HEK293 (cell line): ENCODE data around the gene TIMM44.

ENCODE experiments used
- CTCF ChIA-PET: fragments of 350-600 bp; formaldehyde crosslinking; extraction: SDS; loops from one replicate; lab custom pipeline; 2021; ENCODE audit warnings: antibody characterized with exemption; lab: Yijun Ruan, JAX
- POLR2A ChIA-PET: fragments of 300-600 bp; formaldehyde crosslinking; extraction: SDS; loops from one replicate; lab custom pipeline; 2020; ENCODE audit warnings: antibody characterized with exemption, inconsistent platforms; lab: Yijun Ruan, JAX
- H3K27ac ChIP-seq: fragments of 200-500 bp; sonication (Bioruptor generic); 2 replicates; pipeline ENCODE4 v1.5.1; 2014; ENCODE audit warnings: low read depth, low read length, control low read depth, inconsistent platforms; ENCODE audit errors: extremely low read depth
- H3K36me3 ChIP-seq, 2 experiments: fragments of 200-500 bp in 1 of 2; sonication (Bioruptor generic) in 1 of 2; 1 replicate in 1 of 2; 2 replicates in 1 of 2; pipeline ENCODE4 v1.5.1; 2014 to 2017; ENCODE audit warnings: inconsistent platforms in 2 of 2, low read length in 2 of 2; ENCODE audit not compliant: control insufficient read depth in 2 of 2, insufficient read depth in 1 of 2
- H3K4me1 ChIP-seq: fragments of 200-500 bp; sonication (Bioruptor generic); 2 replicates; pipeline ENCODE4 v1.5.1; 2014; ENCODE audit warnings: mild to moderate bottlenecking, low read length, inconsistent platforms; ENCODE audit not compliant: control insufficient read depth, insufficient read depth
- H3K4me3 ChIP-seq: 2 replicates; pipeline ENCODE4 v1.5.1; 2011; ENCODE audit warnings: low read depth, mild to moderate bottlenecking, control low read depth, low read length, moderate library complexity
- H3K9me3 ChIP-seq: fragments of 200-500 bp; sonication (Bioruptor generic); 2 replicates; pipeline ENCODE4 v1.5.1; 2014; ENCODE audit warnings: low read depth, low read length, inconsistent platforms; ENCODE audit not compliant: control insufficient read depth, insufficient read depth
- BCL11B ChIP-seq: fragments of 450-650 bp; formaldehyde crosslinking; IDR thresholded peaks from 2 replicates; pipeline ENCODE4 v1.5.1; 2016; ENCODE audit warnings: low read depth, missing biosample characterization, missing genetic modification characterization
- MYNN ChIP-seq: fragments of 450-650 bp; formaldehyde crosslinking; IDR thresholded peaks from 2 replicates; pipeline ENCODE4 v1.5.1; 2016; ENCODE audit warnings: missing biosample characterization, missing genetic modification characterization, borderline replicate concordance
- SP2 ChIP-seq: fragments of 450-650 bp; formaldehyde crosslinking; IDR thresholded peaks from 2 replicates; pipeline ENCODE4 v1.5.1; 2016; ENCODE audit warnings: missing biosample characterization, missing genetic modification characterization
- SP7 ChIP-seq: fragments of 450-650 bp; formaldehyde crosslinking; IDR thresholded peaks from 2 replicates; pipeline ENCODE4 v1.5.1; 2016; ENCODE audit warnings: missing biosample characterization, missing genetic modification characterization
- ZNF112 ChIP-seq: fragments of 450-650 bp; formaldehyde crosslinking; IDR thresholded peaks from 2 replicates; pipeline ENCODE4 v1.5.0; 2017; ENCODE audit warnings: missing biosample characterization, missing genetic modification characterization
- ZNF114 ChIP-seq: fragments of 450-650 bp; formaldehyde crosslinking; IDR thresholded peaks from 2 replicates; pipeline ENCODE4 v1.5.0; 2017; ENCODE audit warnings: missing biosample characterization, missing genetic modification characterization
- ZNF121 ChIP-seq: fragments of 450-650 bp; formaldehyde crosslinking; IDR thresholded peaks from 2 replicates; pipeline ENCODE4 v1.5.1; 2016; ENCODE audit warnings: missing biosample characterization, missing genetic modification characterization
- ZNF214 ChIP-seq: fragments of 450-650 bp; formaldehyde crosslinking; IDR thresholded peaks from 2 replicates; pipeline ENCODE4 v1.5.1; 2017; ENCODE audit warnings: missing biosample characterization, mild to moderate bottlenecking, missing genetic modification characterization, borderline replicate concordance
- ZNF433 ChIP-seq: fragments of 450-650 bp; formaldehyde crosslinking; IDR thresholded peaks from 2 replicates; pipeline ENCODE4 v1.5.1; 2016; ENCODE audit warnings: missing biosample characterization, missing genetic modification characterization, low read depth
- ZNF510 ChIP-seq: fragments of 450-650 bp; formaldehyde crosslinking; IDR thresholded peaks from 2 replicates; pipeline ENCODE4 v1.5.1; 2018; ENCODE audit warnings: mild to moderate bottlenecking, missing genetic modification characterization, missing biosample characterization; ENCODE audit not compliant: insufficient replicate concordance
- ZNF518A ChIP-seq: fragments of 450-650 bp; formaldehyde crosslinking; conservative IDR thresholded peaks from 2 replicates; pipeline ENCODE4 v1.5.1; 2016; ENCODE audit warnings: low read depth, missing biosample characterization, missing genetic modification characterization
- ZNF658 ChIP-seq: fragments of 450-650 bp; formaldehyde crosslinking; IDR thresholded peaks from 2 replicates; pipeline ENCODE4; 2016; ENCODE audit warnings: missing biosample characterization, missing genetic modification characterization
- ZNF792 ChIP-seq: fragments of 450-650 bp; formaldehyde crosslinking; IDR thresholded peaks from 2 replicates; pipeline ENCODE4 v1.5.1; 2016; ENCODE audit warnings: missing biosample characterization, missing genetic modification characterization
- TF ChIP-seq, protein P1 (sequence below): fragments of 450-650 bp; formaldehyde crosslinking; IDR thresholded peaks from 2 replicates; pipeline ENCODE4 v1.5.1; 2016; ENCODE audit warnings: missing biosample characterization, missing genetic modification characterization, low read depth
- TF ChIP-seq, protein P2 (sequence below): fragments of 450-650 bp; formaldehyde crosslinking; IDR thresholded peaks from 2 replicates; pipeline ENCODE4 v1.5.1; 2016; ENCODE audit warnings: missing biosample characterization, missing genetic modification characterization

TIMM44 gene

DNA sequence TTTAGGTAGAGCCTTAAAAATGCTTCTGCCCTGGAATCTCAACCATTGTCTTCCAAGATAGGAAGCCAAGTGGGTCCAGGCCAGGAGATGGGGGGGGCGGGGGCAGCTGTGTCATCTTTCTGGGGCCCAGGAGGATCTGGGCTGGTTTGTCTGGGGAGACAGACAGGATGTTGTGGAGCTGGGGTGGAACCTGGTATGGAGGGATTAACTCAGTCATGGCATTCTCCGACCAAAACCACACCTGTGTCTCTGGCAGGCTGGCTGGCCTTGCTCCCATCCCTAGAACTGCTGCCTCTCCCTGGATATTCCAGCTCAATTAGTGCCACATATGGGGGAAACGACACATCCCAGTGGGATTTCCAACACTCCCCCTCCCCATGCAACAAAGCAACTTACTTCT lies 42.5 kb downstream of the TIMM44 start:
- peaks cover 5% of the 10 kb centered on the region; the same call in 1 of the 2 replicates for H3K4me1 ChIP-seq
- no peaks in the 10 kb centered on the region for H3K9me3 ChIP-seq
- no peak overlapping the region for H3K27ac ChIP-seq
- CTCF ChIA-PET = interaction anchor here (0.6 to 3.1 kb wide), 6 partner anchors 9 to 333 kb away, joined by 3 to 21 read pairs (median 4); no protein-coding TSS in a partner anchor
- no peak overlapping the region for H3K4me3 ChIP-seq
- TF ChIP-seq ZNF518A (tag by site-specific recombination) (no peak), MYNN (tag by site-specific recombination) (no peak), SP7 (no peak), ZNF112 (no peak), ZNF121 (no peak)
- peaks cover 3 to 33% of the 10 kb centered on the region in 2 experiments; a peak in 2 of 3 replicates for H3K36me3 ChIP-seq
- POLR2A ChIA-PET = interaction anchor here (0.6 to 3.4 kb wide), 8 partner anchors 8 to 262 kb away, joined by 3 to 22 read pairs (median 6); partner anchors contain the start of genes LRRC8E and SNAPC2

- Histone ChIP-seq H3K4me1 (peaks cover 5% of the 10 kb centered on the region; the same call in 1 of the 2 replicates), H3K9me3 (no peaks in the 10 kb centered on the region), H3K4me3 (no peak overlapping the region), H3K27ac (no peak overlapping the region), H3K36me3 (peaks cover 3 to 32% of the 10 kb centered on the region in 2 experiments; a peak in 2 of 3 replicates)
- POLR2A ChIA-PET = interaction anchor here (0.5 to 3.4 kb wide), 8 partner anchors 9 to 43 kb away, joined by 3 to 22 read pairs (median 6); partner anchors contain the start of genes LRRC8E, SNAPC2 and TIMM44
- CTCF ChIA-PET = interaction anchor here (0.5 to 3.1 kb wide), 7 partner anchors 8 to 265 kb away, joined by 3 to 21 read pairs (median 4); no protein-coding TSS in a partner anchor
- TF ChIP-seq ZNF433 (tag by site-specific recombination) (no peak), ZNF114 (tag by site-specific recombination) (no peak), ZNF658 (no peak), ZNF214 (tag by site-specific recombination) (no peak), MYNN (tag by site-specific recombination) (no peak), ZNF792 (tag by site-specific recombination) (no peak), BCL11B (tag by site-specific recombination) (no peak), ZNF510 (tag by site-specific recombination) (no peak), SP2 (no peak)
- TF ChIP-seq, protein P1, sequence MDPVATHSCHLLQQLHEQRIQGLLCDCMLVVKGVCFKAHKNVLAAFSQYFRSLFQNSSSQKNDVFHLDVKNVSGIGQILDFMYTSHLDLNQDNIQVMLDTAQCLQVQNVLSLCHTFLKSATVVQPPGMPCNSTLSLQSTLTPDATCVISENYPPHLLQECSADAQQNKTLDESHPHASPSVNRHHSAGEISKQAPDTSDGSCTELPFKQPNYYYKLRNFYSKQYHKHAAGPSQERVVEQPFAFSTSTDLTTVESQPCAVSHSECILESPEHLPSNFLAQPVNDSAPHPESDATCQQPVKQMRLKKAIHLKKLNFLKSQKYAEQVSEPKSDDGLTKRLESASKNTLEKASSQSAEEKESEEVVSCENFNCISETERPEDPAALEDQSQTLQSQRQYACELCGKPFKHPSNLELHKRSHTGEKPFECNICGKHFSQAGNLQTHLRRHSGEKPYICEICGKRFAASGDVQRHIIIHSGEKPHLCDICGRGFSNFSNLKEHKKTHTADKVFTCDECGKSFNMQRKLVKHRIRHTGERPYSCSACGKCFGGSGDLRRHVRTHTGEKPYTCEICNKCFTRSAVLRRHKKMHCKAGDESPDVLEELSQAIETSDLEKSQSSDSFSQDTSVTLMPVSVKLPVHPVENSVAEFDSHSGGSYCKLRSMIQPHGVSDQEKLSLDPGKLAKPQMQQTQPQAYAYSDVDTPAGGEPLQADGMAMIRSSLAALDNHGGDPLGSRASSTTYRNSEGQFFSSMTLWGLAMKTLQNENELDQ (tag by site-specific recombination) = no peak
- TF ChIP-seq, protein P2, sequence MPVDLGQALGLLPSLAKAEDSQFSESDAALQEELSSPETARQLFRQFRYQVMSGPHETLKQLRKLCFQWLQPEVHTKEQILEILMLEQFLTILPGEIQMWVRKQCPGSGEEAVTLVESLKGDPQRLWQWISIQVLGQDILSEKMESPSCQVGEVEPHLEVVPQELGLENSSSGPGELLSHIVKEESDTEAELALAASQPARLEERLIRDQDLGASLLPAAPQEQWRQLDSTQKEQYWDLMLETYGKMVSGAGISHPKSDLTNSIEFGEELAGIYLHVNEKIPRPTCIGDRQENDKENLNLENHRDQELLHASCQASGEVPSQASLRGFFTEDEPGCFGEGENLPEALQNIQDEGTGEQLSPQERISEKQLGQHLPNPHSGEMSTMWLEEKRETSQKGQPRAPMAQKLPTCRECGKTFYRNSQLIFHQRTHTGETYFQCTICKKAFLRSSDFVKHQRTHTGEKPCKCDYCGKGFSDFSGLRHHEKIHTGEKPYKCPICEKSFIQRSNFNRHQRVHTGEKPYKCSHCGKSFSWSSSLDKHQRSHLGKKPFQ (tag by site-specific recombination) = no peak
These were observed 43.0 kb downstream of the TIMM44 start for GRCh38 chr19:7900401-7900870.
